ENCODE results near the gene USP5.

- no peak for TF ChIP-seq EZH2 (IDR thresholded peaks at IDR 0.05)
- no peak for TF ChIP-seq POLR2AphosphoS5 (IDR thresholded peaks at IDR 0.05; ENCODE audit: borderline replicate concordance, low read depth, low read length)
These were observed 14.4 kb downstream of the USP5 start for GRCh38 chr12:6866163-6866919.

Measured in SK-N-MC (cell line).